ENCODE results near the gene METTL25.

- no peak for TF ChIP-seq CTCF (IDR thresholded peaks at IDR 0.05; ENCODE audit: low read depth, low read length)
- no peak for TF ChIP-seq EZH2phosphoT487 (IDR thresholded peaks at IDR 0.05; ENCODE audit: low read depth)
These were observed 55.7 kb downstream of the METTL25 start for GRCh38 chr12:82414044-82414443.

Measured in OCI-LY3 (cell line).